Stimulated activated naive CD8-positive, alpha-beta T cell treated with anti-CD3 and anti-CD28 coated beads, Interleukin-15, Interleukin-2, amounts not matched to agents 100 U/mL and 50 U/mL, for 24 hours (primary cell): ENCODE data around the gene BSCL2.
A peak's percentile ranks its signal among the peaks of the same experiment; 100 is the strongest.
"Not testable (repeated sequence)": the region's sequence is repeated elsewhere in the genome, so short reads cannot be mapped to it uniquely, and the experiment has no call there.

Experiments
- ATAC-seq: fragments of 150-1000 bp; cut with Tn5 transposase; one replicate; pipeline ENCODE4 v1.10.0; 2021
- DNase-seq: peaks from one replicate; pipeline ENCODE4 v3.0.0; 2021

Gene BSCL2

DNA sequence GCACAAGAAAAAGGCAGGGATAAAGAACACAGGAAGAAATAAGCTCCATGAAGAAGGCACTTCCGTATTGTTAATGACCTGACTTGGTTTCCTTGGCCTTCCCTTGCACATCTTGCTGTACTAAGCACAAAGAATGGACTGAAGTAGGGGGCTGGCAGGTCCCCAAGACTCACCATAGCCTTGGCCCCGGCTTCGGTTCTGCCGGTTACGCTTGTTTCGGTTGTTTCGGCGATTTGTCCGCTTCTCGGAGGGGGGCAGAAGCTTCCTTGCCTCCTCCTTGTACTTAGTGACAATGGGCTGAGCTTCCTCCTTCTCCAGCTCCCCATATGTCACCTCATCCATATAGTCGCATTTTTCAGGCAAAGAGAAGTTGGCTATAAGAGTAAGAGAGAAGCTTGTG lies 9.6 kb upstream of the BSCL2 start:
- no peak for ATAC-seq
- no peak for DNase-seq

GRCh38 chr11:62716206-62716605 lies 9.0 kb upstream of the BSCL2 start:
- DNase-seq (no peak), ATAC-seq (no peak)

GRCh38 chr11:62715150-62716130 lies 8.2 kb upstream of the BSCL2 start:
- ATAC-seq (no peak), DNase-seq (no peak)

GRCh38 chr11:62713343-62713742 lies 6.1 kb upstream of the BSCL2 start:
- no peak for DNase-seq
- ATAC-seq = no peak

DNA sequence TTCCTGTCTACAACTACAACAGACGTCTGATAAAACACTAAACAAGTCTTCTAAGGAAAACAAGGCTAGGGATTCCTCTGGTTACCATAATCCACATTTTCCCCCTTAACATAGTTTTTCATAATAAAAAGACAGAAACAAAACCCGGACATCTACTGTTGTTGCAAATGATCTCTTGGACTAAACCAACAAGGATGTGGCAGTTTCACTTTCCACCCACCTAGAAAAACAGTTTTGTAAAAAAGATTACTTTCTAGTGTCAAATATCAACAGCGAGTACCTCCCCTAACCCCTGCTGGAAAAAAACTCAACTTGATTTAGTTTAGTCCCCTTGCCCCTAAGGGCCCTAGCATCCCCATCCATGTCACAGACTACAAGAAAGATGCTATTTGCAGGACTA lies 5.6 kb upstream of the BSCL2 start:
- ATAC-seq (no peak), DNase-seq (no peak)

- ATAC-seq (no peak), DNase-seq (no peak)
Measured at GRCh38 chr11:62712276-62712812, 5.1 kb upstream of the BSCL2 start.

DNA sequence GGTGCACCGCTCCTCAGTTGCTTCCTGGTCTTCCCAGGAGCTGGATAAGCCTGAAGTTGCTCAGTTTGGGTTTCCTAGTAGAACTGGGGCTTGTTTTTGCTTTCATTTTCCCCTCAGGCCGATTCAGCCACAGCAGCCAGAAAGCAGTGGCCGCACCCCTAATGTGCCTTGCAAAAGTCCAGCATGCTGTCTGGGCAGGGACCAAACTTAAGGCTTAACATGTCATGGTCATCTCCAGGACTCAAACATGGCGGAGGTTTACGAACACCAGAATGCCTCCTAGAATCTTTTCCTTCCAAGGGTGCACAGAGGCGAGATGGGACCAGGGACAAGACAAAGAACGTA lies 2.7 kb upstream of the BSCL2 start:
- ATAC-seq = no peak

DNA sequence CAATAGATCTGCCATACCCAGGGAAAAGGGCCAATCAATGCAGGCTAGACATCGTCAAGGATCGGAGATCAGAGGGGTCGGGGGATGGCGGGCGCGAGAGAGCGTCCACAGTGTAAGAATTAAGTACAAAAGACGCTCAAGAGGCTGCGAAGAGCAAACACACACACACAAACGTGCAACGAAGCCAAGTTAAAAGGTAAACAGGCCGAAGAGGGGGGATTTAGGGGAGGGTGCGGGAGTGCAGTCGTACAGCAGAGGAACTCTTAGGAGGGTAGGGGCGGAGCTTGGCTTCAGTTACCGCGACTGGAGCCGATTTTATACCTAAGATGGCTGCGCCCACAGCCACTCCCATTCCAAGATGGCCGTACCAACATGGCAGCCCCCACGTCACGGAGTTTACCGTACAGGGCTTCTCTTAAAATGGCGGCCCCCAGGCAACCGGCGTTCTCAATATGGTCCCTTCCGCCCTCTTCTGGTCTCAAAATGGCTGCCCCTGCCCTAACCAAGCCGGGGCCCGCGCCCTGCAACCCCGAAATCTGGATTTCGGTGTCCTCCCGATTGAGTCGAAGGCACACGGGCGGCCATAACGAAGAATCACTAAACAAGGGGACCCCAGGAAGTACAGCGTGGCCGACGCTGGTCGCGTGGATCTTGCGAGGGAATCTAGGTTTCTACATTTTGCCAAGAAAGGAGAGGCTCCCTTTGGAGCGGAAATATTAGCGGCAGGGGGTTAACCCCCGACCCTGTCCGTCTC lies 2.2 kb upstream of the BSCL2 start:
- ATAC-seq (peak; percentile 86), DNase-seq (peak; percentile 94)

More for the DNA sequence above, 2.7 kb upstream of the BSCL2 start:
- peak; percentile 33 for DNase-seq

DNA sequence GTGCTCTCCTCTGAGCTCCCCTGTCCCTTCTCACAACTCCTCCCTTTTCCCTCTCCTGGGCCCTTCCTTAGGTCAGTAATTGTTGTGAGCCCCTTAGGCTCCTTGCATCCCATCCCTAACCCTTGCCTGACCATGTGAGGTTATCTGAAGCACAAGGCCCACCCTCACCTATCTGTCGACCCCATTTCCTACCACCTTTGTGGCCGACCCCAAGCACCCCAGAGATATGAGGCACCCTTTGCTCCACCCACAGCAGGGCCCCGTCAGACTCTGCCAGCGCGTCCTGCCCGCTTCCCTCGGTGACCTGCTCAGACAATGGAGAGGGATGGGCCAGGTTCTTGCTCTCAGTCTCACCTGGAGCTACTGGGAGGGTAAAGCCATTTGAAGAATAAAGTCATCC lies 1.6 kb upstream of the BSCL2 start:
- DNase-seq (peak; percentile 55), ATAC-seq (peak; percentile 15)

- ATAC-seq = no peak
Measured at GRCh38 chr11:62708392-62708791, 1.2 kb upstream of the BSCL2 start.

DNA sequence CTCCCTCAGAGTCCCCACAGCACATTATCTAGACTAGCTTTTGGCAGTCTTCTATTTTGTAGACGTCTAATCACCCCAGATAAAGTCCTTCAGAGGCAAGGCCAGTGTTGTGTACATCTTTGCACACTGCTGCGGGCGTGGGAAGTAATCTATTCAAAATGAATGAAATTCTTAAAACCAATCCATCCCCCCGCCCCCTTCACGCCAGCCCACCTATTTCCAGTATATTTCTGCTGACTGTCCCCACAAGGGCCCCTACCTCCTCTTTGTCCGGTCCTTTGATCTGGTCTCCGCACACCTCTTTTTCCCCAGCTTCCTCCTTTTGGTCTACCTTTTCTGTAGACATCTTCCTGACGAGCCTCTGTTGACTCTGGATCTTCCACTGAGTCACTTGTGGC lies 375 bp downstream of the BSCL2 start:
- DNase-seq = no peak
- ATAC-seq = no peak

More at GRCh38 chr11:62708392-62708791, 1.2 kb upstream of the BSCL2 start:
- DNase-seq = no peak

DNA sequence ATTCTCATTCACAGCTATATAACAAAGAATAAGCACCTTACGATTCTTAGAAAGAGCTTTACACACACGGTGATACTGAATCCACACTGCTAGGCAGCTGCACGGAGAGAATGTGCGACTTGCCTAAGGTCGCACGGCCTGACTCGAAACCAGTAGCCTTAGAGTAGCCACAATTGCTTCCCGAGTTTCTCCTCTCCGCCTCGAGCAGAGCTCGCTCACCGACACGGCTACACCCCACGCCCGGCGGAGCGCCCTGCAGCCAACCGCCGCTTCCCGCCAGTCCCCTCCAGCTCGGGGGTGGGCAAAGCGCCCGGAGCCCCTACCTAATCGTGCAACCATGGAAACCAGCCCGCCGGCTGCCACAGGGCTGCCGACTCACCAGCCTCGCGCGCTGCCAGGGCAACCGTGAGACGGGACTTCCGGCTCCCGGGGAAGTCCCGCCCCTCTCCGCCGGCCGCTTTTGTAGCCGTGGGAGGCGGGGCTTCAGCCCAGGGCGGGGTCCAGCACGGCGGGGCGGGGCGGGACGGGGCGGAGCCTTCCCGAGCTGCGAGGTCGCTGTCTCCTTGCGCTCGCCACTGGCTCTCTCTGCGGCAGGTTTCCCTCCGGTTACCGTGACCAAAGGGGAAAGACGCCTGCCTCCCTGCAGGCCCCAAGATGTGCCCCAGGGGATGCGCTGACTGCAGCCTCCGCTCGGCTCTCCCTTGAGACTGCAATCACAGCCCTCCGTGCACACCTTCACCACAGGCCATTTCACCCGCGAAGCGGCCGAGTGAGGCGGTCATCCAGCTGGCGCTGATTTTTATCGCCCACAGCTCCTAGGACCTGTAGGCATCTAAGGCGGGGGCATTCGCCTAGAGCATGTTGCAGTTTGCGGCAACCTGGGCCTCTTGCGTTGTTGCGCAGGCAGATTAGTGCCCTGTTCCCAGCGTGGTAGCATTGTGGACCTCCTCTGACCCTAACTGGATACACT lies 1.1 kb downstream of the BSCL2 start:
- ATAC-seq (peak; percentile 78), DNase-seq (peak; percentile 97)

DNA sequence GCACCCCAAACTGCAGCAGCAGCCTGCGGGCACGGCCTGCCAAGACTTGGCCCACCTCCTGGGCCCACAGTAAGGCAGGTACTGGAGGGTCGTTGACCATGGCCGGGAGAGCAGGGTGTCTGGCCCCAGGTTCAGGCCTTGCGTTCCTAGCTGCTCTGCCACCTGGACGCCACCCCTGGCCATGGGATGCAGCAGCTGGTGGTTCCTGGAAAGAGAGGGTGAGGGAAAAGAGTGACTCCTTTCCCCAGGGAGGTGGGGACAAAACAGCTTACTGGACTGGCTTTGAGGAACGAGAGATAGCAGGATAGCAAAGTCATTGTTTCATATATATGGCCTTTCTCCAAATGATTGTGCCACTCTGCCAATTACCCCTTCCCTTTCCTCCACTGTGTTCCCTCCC lies 1.8 kb downstream of the BSCL2 start:
- ATAC-seq = no peak
- no peak for DNase-seq

DNA sequence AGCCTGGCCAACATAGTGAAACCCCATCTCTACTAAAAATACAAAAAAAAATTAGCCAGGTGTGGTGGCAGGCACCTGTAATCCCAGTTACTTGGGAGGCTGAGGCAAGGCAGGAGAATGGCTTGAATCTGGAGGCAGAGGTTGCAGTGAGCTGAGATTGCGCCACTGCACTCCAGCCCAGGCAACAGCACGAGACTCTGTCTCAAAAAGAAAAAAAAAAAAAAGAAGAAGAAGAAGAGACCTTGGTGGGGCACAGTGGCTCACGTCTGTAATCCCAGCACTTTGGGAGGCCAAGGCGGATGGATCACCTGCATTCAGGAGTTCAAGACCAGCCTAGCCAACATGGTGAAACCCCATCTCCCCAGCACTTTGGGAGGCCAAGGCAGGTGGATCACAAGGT lies 3.3 kb downstream of the BSCL2 start:
- DNase-seq, ATAC-seq: not testable (repeated sequence)

DNA sequence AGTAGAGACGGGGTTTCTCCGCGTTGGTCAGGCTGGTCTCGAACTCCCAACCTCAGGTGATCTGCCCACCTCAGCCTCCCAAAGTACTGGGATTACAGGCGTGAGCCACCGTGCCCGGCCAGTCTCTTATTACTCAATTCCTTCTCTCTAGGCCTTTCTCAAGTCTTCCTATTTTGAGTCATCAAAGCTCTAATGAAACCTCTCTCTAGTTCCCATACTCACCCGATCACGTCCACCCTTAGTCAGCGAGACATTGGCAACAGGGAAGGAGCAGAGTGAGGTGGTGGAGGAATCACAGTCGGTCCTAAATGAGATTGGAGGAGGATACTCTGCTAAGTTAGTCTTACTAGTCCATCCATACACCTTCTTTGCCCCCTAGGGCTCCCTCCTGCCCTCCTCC lies 5.0 kb downstream of the BSCL2 start:
- ATAC-seq (no peak), DNase-seq (no peak)

GRCh38 chr11:62694455-62695167 lies 12.6 kb downstream of the BSCL2 start:
- ATAC-seq (peak; percentile 80), DNase-seq (peak; percentile 82)

DNA sequence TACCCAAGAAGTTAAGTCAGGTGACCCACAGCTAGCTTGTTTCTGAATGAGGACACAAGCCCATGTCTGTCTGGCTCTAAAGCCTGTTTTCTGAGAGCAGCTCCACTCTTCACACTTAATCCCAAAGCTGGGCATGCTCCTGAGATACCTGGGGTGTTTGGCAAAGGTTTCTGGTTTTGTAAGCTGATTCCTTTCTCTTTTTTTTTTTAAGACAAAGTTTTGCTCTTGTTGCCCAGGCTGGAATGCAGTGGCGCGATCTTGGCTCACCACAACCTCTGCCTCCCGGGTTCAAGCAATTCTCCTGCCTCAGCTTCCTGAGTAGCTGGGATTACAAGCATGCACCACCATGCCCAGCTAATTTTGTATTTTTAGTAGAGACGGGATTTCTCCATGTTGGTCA lies 13.6 kb downstream of the BSCL2 start:
- not testable (repeated sequence) for DNase-seq, ATAC-seq

DNA sequence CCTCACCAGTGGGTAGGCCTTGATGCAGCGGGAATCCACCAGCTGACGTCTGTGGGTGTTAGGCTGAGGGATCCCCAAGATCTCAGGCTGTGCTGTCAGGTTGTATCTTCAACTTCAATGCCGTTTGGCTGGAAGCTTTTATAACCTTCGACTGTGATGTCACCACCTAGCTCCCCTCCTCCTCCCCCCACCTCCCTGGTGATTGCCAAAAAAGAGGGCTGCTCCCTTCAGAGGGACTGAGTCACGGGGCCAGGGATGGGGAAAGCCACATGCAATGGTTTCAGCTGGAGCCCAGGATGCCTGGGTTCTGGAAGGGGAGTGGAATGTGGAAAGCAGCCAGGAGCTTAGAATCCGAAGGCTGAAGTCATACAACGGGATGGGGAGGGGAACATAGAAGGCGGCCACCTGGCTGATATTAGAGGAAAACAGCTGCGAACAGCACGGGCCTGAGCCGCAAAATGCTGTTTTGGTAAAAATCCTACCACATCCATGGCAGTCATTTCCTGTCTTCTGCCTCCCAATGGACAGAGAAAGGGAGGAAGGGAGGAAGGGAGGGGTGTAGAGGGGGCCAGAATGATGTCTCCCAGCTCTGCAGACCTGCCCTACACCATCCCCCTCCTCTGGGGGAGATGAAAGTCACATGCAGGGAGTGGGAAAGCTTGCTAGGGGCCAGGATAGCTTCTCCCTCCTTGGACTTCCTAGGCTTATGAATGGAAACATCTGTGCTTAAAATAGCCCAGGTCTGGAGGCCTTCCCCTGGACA lies 17.6 kb downstream of the BSCL2 start, which contains the start of gene LRRN4CL:
TSS of gene LRRN4CL (minus strand) at position 110 of the 763 bp plus-strand sequence. CDS start 1,022 bp downstream, outside the sequence.
- ATAC-seq = no peak
- no peak for DNase-seq

GRCh38 chr11:62688491-62688890 lies 18.7 kb downstream of the BSCL2 start:
- no peak for ATAC-seq
- DNase-seq = no peak
